GM19238 (cell line): ENCODE measurements around the gene CHN1.

Experiments used
- DNase-seq: peaks from one replicate; pipeline ENCODE4 v3.0.0; 2011; ENCODE audit warnings: low spot score; ENCODE audit not compliant: insufficient read length

Gene CHN1

GRCh38 chr2:174788291-174788929 is 216.8 kb downstream of the CHN1 start:
- no peak for DNase-seq

GRCh38 chr2:174787487-174788205 is 217.5 kb downstream of the CHN1 start:
- DNase-seq = no peak

GRCh38 chr2:174786066-174786725 is 219.0 kb downstream of the CHN1 start:
- no peak for DNase-seq

- DNase-seq = no peak
These were observed 219.7 kb downstream of the CHN1 start for GRCh38 chr2:174785481-174785880.

- no peak for DNase-seq
These were observed 220.3 kb downstream of the CHN1 start for GRCh38 chr2:174784909-174785308.

GRCh38 chr2:174784316-174784715 is 220.9 kb downstream of the CHN1 start:
- no peak for DNase-seq

GRCh38 chr2:174781996-174782395 is 223.2 kb downstream of the CHN1 start:
- DNase-seq = no peak

GRCh38 chr2:174781298-174781697 is 223.9 kb downstream of the CHN1 start:
- DNase-seq = no peak

- no peak for DNase-seq
These were observed 224.3 kb downstream of the CHN1 start for GRCh38 chr2:174780856-174781255.

GRCh38 chr2:174780191-174780840 is 224.9 kb downstream of the CHN1 start:
- no peak for DNase-seq

GRCh38 chr2:174779361-174779928 is 225.7 kb downstream of the CHN1 start:
- no peak for DNase-seq

- no peak for DNase-seq
These were observed 226.8 kb downstream of the CHN1 start for GRCh38 chr2:174778085-174778981.

- DNase-seq = no peak
These were observed 227.7 kb downstream of the CHN1 start for GRCh38 chr2:174777347-174778084.

GRCh38 chr2:174776675-174777074 is 228.5 kb downstream of the CHN1 start:
- no peak for DNase-seq

GRCh38 chr2:174776223-174776622 is 229.0 kb downstream of the CHN1 start:
- no peak for DNase-seq

GRCh38 chr2:174775571-174775980 is 229.6 kb downstream of the CHN1 start:
- DNase-seq = no peak

- no peak for DNase-seq
These were observed 230.3 kb downstream of the CHN1 start for GRCh38 chr2:174774886-174775285.

- no peak for DNase-seq
These were observed 232.0 kb downstream of the CHN1 start for GRCh38 chr2:174773215-174773614.

GRCh38 chr2:174772472-174772801 is 232.7 kb downstream of the CHN1 start:
- no peak for DNase-seq
